Heart right ventricle (tissue), 16 donors: ENCODE measurements around the gene CACNG4. TPM values are rescaled to one million over a fixed set of nuclear protein-coding genes. Genes with fewer than 3 reads are reported as not detected.

Experiments
- ATAC-seq, 8 donors: fragments of 200-7000 bp; cut with Tn5 transposase; one replicate each; pipeline ENCODE4 v1.9.1; 2020; ENCODE audit warnings: mild to moderate bottlenecking in 8 of 8, moderate library complexity in 8 of 8, moderate number of reproducible peaks in 1 of 8
- DNase-seq, 2 donors: peaks; one replicate each; pipeline ENCODE4 v3.0.0-alpha.2; 2020
- H3K27ac ChIP-seq, 10 donors: fragments of 200-600 bp; sonication (generic) in 2 of 10; one replicate each; pipeline versions ENCODE4 v1.5.0 to v1.8.0; 2020 to 2022; ENCODE audit warnings: mild to moderate bottlenecking in 3 of 10
- H3K27me3 ChIP-seq, 7 donors: fragments of 200-600 bp; one replicate each; pipeline ENCODE4 v1.8.0; 2021 to 2022; ENCODE audit warnings: mild to moderate bottlenecking in 2 of 7
- H3K36me3 ChIP-seq, 9 donors: fragments of 200-600 bp; sonication (generic) in 1 of 9; one replicate each; pipeline versions ENCODE4 v1.5.0 to v1.8.0; 2020 to 2022; ENCODE audit warnings: mild to moderate bottlenecking in 2 of 9
- H3K4me1 ChIP-seq, 9 donors: fragments of 200-600 bp; sonication (generic) in 1 of 9; one replicate each; pipeline versions ENCODE4 v1.5.0 to v1.8.0; 2020 to 2022; ENCODE audit warnings: mild to moderate bottlenecking in 4 of 9
- H3K4me3 ChIP-seq, 10 donors: fragments of 200-600 bp; sonication (generic) in 2 of 10; one replicate each; pipeline versions ENCODE4 v1.5.0 to v1.8.0; 2020 to 2022; ENCODE audit warnings: mild to moderate bottlenecking in 7 of 10, moderate library complexity in 2 of 10
- H3K9me3 ChIP-seq, 11 donors: fragments of 200-600 bp in 10 of 11; sonication (generic) in 2 of 11; one replicate each; pipeline versions ENCODE4 v1.5.0 to v1.8.0; 2013 to 2022; ENCODE audit warnings: mild to moderate bottlenecking in 2 of 11, control low read depth in 1 of 11, moderate library complexity in 1 of 11
- WGBS, 2 donors: extraction: QIAGEN DNeasy Blood & Tissue Kit; methylation state at CpG; one replicate each; pipeline ENCODE4 v1.1.7; 2013; ENCODE audit warnings: inconsistent platforms in 1 of 2; 5-methylcytosine and 5-hydroxymethylcytosine counted together
- intact Hi-C, 10 donors: fragments of 100-400 bp; cut with DNase I; formaldehyde crosslinking; loops; one replicate each; pipeline versions ENCODE4 v1.11.1 to v1.14.2; 2022
- polyA plus RNA-seq, 2 donors: library from polyadenylated mRNA; stranded (reverse); fragments of 200-250 nt; gene quantifications; one replicate each; pipeline ENCODE4 v1.2.3, GENCODE V29; 2013
- total RNA-seq, 10 donors: library from RNA; stranded (reverse); fragmentation: NEBNext Ultra II Directional in 3 of 10; extraction: Animal tissue kit (Norgen Biotek cat#: 25700) in 3 of 10; gene quantifications; one replicate each; pipeline versions ENCODE4 v1.2.1 to v1.2.4, GENCODE V29; 2021 to 2023
- TF ChIP-seq, protein P1 (sequence below), 9 donors: fragments of 200-600 bp; sonication (generic) in 2 of 9; IDR thresholded peaks; one replicate each; pipeline versions ENCODE4 v1.5.0 to v1.8.0; 2021 to 2022; ENCODE audit warnings: antibody characterized with exemption in 9 of 9, mild to moderate bottlenecking in 5 of 9, moderate library complexity in 1 of 9
- donor health status: Arrhythmogenic right ventricular cardiomyopathy.
- donor health status: ischemic (EF 13 %, LVEDD 7.1; RV severe dilation, severe dysfunction).
- donor health status: healthy with polysubstance abuse.
- donor health status: DM: no; HTN: yes; CAD: no.
- donor health status: DM: no; HTN: no; CAD: no.
- donor health status: ischemic (EF 25% LVEDD 6.9; RV normal size, moderate dysfunction).
- donor health status: ischemic (EF 25% LVEDD 5.7; RV mildly dilated, moderate dysfunction).
- donor health status: healthy.
- donor health status: DM: yes; HTN: yes; CAD: no.
- donor health status: Ischemic cardiomyopathy.
- donor health status: ischemic (EF 35%, LVEDD 5.7; RV mildly dilated, moderate dysfunction).
- donor health status: nonischemic (EF 11% LVEDD 7.7; RV severe dilation, severe dysfunction).
- donor health status: DM: yes; HTN: yes; CAD: no.
- donor health status: PGD.
- donor health status: ischemic (EF 29% LVEDD 5.4; RV normal size, mild dysfunction).
- donor health status: nonischemic (EF 23%, LVEDD 6.1; RV moderate dilation, normal function).

Gene CACNG4
- total and polyA plus RNA-seq, 12 donors: 0.06 to 0.11 (median 0.07) TPM; not detected in 7

DNA sequence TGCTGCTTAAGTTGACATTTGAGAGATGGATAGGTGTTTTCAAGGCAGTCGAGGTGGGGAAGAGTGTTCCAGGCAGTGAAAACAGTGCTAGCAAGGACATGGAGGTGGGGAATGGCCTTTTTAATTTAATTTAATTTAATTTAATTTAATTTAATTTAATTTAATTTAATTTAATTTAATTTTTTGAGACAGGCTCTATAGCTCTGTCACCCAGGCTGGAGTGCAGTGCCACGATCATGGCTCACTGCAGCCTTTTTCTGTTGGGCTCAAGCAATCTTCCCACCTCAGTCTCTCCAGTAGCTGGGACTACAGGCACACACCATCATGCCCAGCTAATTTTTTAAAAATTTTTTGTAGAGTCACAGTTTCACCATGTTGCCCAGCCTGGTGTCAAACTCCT lies 32.2 kb upstream of the CACNG4 start:
- intact Hi-C loops: no loop called here
- TF ChIP-seq, protein P1, sequence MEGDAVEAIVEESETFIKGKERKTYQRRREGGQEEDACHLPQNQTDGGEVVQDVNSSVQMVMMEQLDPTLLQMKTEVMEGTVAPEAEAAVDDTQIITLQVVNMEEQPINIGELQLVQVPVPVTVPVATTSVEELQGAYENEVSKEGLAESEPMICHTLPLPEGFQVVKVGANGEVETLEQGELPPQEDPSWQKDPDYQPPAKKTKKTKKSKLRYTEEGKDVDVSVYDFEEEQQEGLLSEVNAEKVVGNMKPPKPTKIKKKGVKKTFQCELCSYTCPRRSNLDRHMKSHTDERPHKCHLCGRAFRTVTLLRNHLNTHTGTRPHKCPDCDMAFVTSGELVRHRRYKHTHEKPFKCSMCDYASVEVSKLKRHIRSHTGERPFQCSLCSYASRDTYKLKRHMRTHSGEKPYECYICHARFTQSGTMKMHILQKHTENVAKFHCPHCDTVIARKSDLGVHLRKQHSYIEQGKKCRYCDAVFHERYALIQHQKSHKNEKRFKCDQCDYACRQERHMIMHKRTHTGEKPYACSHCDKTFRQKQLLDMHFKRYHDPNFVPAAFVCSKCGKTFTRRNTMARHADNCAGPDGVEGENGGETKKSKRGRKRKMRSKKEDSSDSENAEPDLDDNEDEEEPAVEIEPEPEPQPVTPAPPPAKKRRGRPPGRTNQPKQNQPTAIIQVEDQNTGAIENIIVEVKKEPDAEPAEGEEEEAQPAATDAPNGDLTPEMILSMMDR (IDR thresholded peaks at IDR 0.05): no peak
- no peak for ATAC-seq

DNA sequence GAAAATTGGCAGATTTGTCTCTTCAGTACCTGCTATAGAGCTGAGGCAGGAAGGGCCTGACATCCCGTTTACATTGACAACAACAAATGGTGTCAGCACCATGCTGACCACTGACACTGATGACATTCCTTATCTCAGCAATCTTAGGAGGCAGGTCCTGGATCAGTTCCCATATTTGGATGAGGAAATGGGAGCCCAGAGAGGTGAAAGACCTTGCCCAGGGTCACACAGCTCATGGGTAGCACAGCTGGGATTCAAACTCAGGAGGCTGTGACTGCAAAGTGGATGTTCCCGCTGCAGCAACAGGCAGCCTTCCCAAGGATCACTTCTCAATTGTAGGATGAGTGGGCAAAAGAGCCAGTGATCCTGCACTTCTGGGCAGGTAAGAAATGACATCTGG lies 30.5 kb upstream of the CACNG4 start:
- Histone ChIP-seq H3K4me1 (no peaks in the 10 kb centered on the region), H3K9me3 (peaks cover 0 to 5% (median 0%) of the 10 kb centered on the region in 11 donors), H3K4me3 (no peak overlapping the region), H3K27ac (no peak overlapping the region), H3K27me3 (peaks cover 0 to 26% (median 12%) of the 10 kb centered on the region in 7 donors), H3K36me3 (no peaks in the 10 kb centered on the region)
- intact Hi-C loops: no loop called here
- 45 to 47% methylated on average over 2 of the region's 2 CpGs for WGBS, 2 donors
- no peak for ATAC-seq
- no peak for DNase-seq
- TF ChIP-seq, protein P1 (IDR thresholded peaks at IDR 0.05): no peak

More for the DNA sequence above, 32.2 kb upstream of the CACNG4 start:
- WGBS, 2 donors: 57 to 66% methylated on average over 2 of the region's 2 CpGs
- peaks cover 0 to 15% (median 9%) of the 10 kb centered on the region in 7 donors for H3K27me3 ChIP-seq
- H3K4me1 ChIP-seq: no peaks in the 10 kb centered on the region
- H3K36me3 ChIP-seq: no peaks in the 10 kb centered on the region
- no peak for DNase-seq
- no peak overlapping the region for H3K4me3 ChIP-seq
- H3K9me3 ChIP-seq: no peaks in the 10 kb centered on the region
- H3K27ac ChIP-seq: no peak overlapping the region

DNA sequence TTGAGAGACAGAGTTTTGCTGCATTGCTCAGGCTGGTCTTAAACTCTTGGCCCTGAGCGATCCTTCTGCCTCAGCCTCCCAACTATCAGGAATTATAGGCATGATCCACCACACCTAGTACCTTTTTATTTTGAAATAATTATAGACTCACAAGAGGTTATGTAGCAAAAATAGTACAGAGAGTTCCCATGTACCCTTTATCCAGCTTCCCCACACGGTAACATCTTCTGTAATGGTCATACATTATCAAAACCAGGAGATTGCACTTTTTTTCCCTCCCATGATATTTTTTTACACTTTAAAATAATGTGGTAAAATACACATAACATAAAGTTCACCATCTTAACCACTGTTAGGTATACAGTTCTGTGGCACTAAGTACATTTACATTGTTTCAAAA lies 28.8 kb upstream of the CACNG4 start:
- H3K36me3 ChIP-seq: no peaks in the 10 kb centered on the region
- TF ChIP-seq, protein P1 (IDR thresholded peaks at IDR 0.05): no peak
- H3K9me3 ChIP-seq: peaks cover 0 to 5% (median 0%) of the 10 kb centered on the region in 11 donors
- ATAC-seq: no peak
- H3K27ac ChIP-seq: no peak overlapping the region
- 85 to 92% methylated on average over 2 of the region's 2 CpGs for WGBS, 2 donors
- intact Hi-C loops: no loop called here
- DNase-seq: no peak
- H3K4me3 ChIP-seq: no peak overlapping the region
- no peaks in the 10 kb centered on the region for H3K4me1 ChIP-seq
- peaks cover 0 to 43% (median 25%) of the 10 kb centered on the region in 7 donors for H3K27me3 ChIP-seq

DNA sequence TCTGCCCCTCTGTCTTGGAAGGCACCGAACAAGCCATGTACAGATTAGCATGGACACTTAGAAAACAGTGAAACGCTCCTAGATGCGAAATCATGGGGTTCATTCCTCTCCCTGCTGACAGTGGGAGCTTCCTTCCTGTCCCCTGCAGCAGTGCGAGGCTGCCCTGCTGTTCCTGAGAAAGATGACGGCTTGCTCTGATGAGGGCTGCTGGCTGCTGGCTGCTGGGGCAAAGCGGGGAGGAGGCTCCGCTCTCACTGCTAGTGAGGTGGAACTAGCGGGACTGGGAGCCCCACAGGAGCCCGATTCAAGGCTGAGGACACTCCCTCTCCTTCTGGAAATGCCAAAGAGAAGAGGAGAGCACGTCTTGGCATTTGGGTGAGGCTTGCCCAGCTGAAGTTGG lies 25.9 kb upstream of the CACNG4 start:
- no peak for DNase-seq
- ATAC-seq: no peak
- no peak overlapping the region for H3K27ac ChIP-seq
- WGBS, 2 donors: 69 to 70% methylated on average over 10 of the region's 10 CpGs
- H3K4me3 ChIP-seq: no peak overlapping the region
- H3K4me1 ChIP-seq: no peaks in the 10 kb centered on the region
- intact Hi-C loops: no loop called here
- peaks cover 0 to 5% (median 0%) of the 10 kb centered on the region in 11 donors for H3K9me3 ChIP-seq
- peaks cover 0 to 49% (median 41%) of the 10 kb centered on the region in 7 donors for H3K27me3 ChIP-seq
- H3K36me3 ChIP-seq: no peaks in the 10 kb centered on the region
- TF ChIP-seq, protein P1 (IDR thresholded peaks at IDR 0.05): no peak
